MV-4-11 (cell line): ENCODE results near the gene TCEANC.
"Not testable (repeated sequence)": the region's sequence is repeated elsewhere in the genome, so short reads cannot be mapped to it uniquely, and the experiment has no call there.

Source experiments
- DNase-seq: peaks from one replicate; lab custom pipeline; 2025; lab: John Stamatoyannopoulos, UW

The TCEANC gene

DNA sequence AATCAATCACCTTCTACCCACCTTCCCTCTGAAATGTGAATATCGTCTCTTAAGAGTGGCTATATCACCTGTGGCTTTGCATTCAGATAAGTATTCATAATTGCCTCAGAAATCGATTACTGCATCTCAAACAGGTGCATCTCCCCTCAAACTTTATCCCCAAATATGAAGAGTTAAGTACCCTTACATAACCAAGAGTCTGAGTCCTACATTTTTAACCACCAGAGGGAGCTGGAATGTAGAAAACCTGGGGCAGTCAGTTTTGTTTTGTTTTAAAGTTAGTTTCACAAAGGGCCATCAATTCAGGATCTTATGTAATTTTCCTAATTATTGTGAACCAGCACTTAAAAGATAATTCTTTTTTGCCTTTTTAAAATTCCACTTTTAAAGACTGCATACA lies 5.7 kb downstream of the TCEANC start:
- DNase-seq = peak; percentile 53

DNA sequence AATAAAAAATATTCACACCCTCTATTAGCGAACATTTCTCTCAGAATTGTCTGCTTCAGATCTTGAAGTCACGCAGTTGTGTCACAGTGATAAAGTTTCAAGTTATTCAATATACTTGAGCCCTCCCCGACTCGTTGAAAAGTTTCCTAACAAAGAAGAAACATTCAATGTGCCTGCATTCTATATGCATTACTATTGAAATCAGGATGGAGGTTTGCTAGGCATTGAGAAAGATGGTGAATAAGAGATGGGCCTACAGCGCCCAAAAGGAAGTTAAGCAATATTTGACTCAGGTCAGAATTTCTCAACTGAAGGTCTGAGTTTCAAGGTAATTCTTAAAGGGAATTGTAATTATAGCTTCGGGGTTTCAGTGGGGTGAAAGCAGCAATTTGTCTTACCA lies 6.1 kb downstream of the TCEANC start:
- peak; percentile 74 for DNase-seq

DNA sequence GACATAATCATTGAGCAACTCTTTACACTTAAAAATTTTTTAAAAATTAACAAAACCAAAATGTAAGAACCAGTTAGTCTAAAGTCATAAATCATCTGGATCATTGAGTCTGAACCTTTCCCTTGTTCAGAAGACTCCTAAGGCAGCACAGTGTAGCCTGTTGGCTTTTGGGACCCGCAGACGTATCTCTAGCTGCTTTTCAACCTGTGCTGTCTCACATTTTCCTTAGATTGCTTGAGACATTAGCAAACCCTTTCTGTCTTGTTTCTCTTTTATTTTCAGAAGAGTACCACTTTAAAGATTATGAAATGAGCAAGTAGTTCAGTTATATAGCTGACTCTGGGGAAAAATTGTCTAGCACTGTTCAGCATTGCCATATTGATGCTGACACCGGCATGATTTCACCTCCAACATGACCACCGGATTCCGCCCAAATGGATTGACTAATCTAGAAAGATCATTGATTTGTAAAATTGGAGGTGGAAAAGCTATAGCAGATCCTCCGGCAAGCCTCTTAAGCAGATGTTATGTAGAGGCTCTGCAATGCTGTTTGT lies 8.9 kb downstream of the TCEANC start:
- no peak for DNase-seq

DNA sequence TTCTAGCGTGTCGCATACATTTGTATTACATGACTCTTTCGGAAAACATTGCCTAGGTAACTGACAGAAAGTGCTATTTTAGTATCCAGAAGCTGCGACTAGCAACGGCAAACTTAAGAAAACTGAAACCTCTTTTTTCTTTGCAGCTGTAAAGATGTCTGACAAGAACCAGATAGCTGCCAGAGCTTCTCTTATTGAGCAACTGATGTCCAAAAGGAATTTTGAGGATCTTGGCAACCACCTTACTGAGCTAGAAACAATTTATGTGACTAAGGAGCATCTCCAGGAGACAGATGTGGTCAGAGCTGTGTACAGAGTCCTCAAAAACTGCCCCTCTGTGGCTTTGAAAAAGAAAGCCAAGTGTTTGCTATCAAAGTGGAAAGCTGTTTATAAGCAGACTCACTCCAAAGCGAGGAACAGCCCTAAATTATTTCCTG lies 9.4 kb downstream of the TCEANC start:
- peak; percentile 49 for DNase-seq

DNA sequence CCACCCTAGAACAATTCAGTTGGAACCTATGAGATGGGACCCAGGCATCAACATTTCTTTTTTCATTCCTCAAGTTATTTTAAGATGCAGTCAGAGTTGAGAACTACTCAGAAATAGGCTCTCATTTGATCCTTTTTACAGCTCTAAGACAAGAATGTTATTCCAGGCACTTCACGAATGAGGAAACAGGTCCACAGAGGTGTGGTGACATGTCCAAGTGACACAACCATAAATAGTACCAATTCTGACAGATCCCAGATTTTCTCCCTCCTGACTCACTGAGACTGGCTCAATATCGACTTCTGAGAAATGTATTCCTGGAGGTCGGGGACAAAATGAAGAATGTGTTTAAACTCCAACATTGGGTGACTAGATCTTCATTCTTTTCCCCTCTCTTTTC lies 11.1 kb downstream of the TCEANC start:
- DNase-seq = no peak

DNA sequence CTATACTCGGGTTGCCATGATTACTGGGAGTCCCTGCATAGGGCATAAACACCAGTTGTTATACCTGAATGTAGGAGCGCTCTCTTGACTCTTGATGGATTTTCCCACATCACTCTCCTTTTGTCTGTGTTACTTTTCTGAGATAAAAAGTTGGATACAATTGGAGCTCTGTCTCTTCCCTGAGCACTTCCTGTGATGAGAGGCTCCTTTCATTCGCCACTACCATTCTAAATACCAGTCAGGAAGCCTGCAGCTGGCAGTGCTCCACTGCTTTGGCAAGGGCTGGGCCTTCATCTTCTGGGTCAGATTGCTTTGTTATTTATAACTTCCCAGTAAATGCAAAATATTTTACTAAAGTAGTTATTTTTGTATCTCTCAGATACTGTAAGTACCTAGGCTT lies 13.9 kb downstream of the TCEANC start:
- no peak for DNase-seq

DNA sequence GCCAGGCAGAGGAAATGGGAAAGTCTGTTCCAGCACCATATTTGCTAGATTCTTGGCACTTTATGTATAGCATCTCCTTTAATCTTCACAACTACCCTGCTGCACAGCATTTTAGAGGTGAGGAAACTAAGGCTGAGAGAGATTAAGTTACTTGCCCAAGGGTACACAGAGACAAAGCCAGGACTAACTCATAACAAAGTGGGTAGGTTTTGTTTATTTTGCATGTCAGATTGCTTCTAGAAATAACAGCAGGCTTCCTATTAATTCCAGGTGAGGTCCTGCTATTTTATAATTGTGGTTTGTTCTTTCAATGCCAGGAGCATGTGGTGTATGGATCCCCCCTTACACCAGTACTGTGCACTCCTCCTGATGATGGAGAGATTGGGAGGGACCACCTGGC lies 15.0 kb downstream of the TCEANC start:
- DNase-seq = no peak

DNA sequence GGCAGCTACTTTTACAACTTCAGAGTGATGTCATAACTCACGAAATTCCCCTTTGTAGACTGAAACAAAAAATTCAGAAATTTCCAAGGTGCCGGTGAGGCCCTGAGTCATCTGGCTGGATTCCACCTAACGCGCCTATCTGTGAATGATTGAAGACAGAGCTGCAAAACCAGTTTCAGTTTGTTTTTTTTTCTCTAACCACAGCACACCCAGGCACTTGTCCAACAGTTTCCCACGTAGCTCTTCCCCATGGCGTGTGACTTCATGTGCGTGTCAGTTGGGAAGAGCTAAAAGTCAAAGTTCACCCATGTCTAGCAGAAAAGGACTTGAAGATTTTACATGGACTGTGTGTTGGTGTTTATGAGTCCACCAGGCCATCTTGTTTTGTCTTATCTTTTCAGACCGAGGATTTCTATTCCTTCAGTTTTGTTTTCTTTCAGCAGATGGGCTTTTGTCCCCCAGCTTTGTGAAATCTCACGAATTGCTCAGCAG lies 16.4 kb downstream of the TCEANC start:
- peak; percentile 75 for DNase-seq

DNA sequence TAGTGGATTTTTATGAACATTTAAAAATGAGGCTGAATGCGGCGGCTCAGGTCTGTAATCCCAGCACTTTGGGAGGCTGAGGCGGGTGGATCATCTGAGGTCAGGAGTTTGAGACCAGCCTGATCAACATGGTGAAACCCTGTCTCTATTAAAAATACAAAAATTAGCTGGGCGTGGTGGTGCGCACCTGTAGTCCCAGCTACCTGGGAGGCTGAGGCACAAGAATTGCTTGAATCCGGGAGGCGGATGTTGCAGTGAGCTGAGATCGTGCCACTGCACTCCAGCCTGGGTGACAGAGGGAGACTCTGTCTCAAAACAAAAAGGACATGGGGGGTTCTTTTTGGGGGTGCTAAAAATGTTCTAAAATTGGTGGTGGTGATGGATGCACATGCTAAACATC lies 16.8 kb downstream of the TCEANC start:
- DNase-seq = not testable (repeated sequence)

DNA sequence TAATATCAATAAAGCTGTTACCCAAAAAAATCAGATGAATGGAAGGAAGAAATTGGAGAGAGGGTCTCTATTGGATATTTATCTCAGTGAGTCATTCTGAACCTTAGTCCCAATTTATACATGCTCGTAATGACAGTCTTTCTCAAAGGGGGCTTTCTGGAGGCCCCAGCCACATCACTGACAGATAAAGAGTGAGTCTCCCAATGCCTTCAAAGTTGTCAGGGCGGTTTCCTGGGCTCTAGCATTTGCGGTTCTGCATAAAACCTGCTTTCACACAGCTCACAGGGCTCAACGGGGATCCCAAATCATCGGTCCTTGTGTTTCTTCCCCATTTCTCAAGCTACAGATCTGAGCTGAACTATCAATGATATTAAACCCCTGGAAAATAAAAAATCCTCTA lies 17.3 kb downstream of the TCEANC start:
- DNase-seq = no peak

DNA sequence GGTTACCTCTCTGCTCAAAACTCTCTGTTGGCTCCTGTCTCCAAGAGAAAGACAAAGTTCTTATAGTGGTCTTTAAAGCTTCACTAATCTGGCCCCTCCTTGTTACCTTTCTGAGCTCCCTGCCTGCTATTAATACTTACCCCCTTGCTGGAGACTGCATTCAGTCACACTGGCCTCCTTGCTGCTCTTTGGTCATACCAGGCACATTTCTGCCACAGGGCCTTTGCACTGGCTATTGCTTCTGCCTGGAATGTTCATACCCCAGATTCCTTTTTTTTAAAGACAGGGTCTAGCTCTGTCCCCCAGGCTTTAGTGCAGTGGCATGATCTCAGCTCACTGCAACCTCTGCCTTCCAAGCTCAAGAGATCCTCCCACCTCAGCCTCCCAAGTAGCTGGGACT lies 20.1 kb downstream of the TCEANC start:
- no peak for DNase-seq

DNA sequence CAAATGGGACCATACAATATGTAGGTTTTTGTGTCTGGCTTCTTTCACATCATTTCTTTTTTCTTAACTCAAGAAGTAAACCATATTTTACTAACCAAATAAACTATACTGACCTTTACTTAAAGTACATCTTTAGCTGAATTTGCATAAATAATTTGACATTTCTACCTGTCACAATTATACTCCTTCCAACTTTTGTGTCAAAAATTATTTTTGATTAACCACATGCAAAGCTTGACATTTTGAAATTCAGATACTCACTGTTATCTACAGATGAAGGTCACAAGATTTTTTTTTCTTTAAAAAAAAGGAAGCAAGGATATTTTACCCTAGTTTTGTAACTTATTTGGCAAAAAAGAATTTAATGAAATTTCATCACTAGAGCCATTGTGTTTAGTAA lies 23.9 kb downstream of the TCEANC start:
- DNase-seq = no peak

DNA sequence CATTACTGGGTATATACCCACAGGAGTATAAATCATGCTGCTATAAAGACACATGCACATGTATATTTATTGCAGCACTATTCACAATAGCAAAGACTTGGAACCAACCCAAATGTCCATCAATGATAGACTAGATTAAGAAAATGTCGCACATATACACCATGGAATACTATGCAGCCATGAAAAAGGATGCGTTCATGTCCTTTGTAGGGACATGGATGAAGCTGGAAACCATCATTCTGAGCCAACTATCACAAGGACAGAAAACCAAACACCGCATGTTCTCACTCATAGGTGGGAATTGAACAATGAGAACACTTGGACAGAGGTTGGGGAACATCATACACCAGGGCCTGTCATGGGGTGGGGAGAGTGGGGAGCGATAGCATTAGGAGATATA lies 26.8 kb downstream of the TCEANC start:
- DNase-seq = not testable (repeated sequence)

DNA sequence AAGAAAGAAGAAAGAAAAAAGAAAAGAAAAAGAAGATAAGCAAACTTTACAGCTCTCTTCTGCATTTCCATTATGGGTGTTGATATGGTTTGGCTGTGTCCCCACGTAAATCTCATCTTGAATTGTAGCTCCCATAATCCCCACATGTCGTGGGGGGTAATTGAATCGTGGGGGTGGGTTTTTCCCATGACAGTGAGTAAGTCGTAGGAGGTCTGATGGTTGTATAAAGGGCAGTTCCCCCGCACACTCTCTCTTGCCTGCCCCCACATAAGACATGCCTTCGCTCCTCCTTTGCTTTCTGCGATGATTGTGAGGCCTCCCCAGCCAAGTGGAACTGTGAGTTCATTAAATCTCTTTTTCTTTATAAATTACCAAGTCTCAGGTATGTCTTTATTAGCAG lies 28.7 kb downstream of the TCEANC start:
- DNase-seq = no peak

DNA sequence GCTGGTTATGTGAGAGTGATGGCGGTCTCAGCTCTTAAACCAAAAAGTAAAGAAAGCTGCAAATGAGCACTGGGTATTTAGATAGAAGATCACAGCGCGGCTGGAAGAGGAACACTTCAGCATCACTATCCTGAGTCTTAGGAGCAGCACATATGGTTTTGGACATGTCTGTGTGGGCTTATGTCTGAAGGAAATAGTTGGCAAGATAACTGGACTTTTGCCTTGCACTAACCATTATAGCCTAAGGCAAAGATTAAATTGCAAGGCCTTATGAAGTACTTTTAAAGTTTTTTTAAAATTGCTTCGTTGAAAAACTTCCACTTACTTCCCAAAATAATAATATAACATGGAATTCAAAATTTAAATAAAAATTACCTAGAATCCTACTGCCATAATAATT lies 31.4 kb downstream of the TCEANC start:
- DNase-seq = no peak

DNA sequence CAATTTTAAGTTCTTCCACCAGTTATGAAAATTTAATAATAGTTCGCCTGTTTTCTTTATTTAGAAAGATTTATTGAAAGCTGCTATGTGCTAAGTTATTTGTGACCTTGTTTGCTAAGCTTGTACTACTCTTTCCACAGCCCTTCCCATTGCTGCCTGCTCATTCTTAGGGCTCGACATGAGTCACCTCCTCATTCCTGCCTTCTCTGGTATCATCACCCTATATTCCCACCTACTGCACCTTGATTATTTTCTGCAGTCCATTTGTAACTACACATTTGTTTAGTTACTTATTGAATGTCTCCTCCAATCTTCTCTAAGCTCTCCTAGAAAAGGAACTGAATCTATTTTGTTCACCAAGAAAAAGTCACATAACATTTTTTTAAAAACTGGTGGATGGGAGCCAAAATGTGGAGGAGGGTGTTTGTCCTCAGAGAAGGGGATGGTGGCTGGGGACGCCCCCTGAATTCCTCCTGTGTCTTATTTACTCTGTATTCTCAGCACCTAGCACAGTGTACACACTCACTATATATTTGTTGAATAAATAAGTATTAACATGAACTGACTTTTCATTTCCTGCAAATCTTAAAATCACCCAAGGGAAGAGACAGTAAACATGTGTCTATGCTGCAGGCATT lies 32.3 kb downstream of the TCEANC start:
- peak; percentile 12 for DNase-seq

DNA sequence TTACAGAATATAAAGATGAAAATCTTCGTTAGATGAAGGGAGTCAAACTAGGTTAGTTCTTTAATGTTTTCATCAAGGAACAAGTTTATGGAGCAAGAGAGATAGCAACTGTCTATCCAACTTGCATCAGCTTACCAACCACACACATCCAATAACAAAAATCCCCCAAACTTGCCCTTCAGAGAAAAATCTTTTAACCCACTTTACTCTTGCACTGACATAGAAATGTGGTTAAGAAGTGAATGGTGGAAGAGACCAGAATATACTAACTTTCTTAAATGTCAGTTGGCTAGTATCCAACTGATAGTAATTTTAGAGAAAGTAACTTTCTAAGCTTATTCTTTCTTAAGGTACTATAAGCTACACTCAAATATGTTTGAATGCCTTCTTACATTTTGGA lies 34.3 kb downstream of the TCEANC start:
- DNase-seq = no peak

DNA sequence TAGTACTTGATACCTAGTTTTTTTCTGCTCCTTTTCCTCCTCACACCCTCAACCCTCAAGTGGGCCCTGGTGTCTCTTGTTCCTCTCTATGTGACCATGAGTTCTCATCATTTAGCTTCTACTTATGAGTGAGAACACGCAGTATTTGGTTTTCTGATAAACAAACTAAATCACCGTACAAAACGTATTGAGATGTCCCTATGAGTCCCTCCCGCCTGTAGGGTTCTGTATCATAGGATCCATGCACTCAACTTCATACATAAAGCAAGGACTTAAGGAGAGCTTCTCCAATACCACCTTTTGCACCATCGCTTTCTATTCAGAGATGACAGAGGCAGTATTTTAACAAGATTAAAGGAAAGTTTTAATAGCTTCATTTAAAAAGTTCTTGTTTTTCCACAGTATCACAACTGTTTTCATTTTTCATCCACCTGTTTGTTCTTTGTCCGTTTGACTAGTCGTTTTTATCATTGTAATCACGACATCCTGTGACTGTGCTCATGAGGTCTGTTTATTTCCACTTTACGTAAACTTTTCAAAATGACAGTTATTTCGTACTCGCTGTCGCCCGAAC lies 35.5 kb downstream of the TCEANC start:
- DNase-seq = no peak

DNA sequence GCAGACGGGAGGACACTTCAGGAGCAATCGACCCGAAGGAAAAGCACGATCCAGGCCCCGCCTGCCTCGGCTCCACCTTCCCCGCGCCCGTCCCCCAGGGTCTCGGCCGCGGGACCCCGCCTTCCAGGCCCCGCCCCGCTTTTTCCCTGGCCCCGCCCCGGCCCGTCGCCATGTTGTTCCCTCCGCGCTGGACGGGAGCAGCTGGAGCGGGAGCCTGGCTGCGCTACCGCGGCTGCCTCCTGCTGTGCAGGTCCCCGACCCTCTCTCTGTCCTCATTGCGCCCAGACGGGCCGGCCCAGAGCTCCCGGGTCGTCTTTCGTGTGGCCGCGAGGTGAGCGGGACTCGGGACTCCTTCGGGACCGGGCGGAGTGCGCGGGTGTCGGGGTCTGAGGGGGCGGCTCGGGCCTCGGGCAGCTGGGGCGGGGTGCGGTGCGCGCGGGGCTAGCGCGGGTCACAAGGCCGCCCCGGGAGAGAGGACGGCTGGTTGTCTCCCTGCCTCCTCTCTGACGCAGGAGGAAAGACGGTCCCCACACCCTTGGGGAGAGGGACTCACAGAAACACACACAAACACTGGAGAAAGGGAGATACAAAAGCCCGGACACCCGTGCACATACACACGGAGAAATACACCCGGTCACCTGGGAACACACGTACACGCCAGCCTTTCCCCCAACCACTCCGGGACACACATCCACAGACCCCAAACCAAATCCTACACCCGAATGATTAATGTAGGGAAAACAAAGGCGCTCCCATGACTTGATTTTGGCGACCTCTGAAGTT lies 36.2 kb downstream of the TCEANC start, which contains the start of gene RAB9A:
RAB9A (plus strand) TSS at position 171 of the 783 bp plus-strand sequence. CDS start 19,619 bp downstream, outside the sequence.
- DNase-seq = peak; percentile 34

DNA sequence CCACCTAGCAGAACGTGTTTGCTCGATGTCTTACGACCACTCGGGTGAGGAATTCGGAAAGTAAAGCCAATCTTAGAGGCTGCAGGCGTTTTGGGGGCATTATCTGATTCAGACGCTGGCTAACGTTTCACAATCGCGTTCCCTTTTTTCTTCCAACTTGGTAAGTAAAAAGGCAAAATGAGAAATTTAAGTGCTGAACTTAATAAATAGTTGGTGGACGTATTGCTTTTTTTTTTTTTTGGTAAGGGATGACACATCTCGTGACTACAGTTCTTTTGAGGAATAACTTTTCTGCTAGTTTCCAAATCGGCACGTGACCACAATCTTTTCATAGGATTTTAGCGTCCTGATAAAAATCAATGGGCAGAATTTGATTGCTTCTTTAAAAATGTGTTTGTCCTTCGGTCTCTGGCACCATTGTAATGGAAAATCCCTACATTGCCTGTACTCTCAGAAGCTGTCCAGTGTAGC lies 36.8 kb downstream of the TCEANC start:
- DNase-seq = peak; percentile 5

DNA sequence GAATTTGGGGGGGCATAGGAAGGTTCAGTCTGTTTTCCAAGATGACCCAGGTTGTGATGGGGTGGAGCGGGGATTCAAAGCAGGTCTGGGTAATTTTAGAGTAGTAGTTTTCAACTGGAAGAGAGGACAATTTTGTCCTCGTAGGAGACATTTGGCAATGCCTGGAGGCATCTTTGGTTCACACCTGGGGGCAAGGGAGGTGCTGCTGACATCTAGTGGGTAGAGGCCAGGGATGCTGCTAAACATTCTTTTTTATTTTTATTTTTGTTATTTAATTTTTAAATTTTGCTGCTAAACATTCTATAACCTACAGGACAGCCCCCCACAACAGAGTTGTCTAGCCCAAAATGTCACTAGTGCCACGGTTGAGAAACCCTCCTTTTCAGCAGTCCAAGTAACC lies 37.9 kb downstream of the TCEANC start:
- DNase-seq = no peak

DNA sequence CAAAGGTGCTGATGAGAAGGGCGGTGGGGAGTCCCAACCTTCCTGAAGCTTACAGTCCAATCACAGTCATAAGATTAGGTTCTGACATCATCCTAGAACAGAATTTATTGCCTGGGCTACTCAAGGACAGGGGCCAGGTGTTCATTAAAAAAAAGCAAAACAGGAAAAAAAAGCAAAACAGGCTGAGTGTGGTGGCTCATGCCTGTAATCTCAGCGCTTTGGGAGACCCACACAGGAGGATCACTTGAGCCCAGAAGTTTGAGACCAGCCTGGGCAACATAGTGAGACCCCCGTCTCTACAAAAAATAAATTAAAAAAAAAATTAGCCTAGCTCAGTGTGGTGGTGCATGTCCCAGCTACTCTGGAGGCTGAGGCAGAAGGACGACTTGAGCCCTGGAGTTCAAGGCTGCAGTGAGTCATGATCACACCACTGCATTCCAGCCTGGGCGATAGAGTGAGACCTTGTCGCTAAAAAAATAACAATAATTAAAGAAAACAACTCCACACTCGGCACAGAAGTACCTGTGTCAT lies 39.0 kb downstream of the TCEANC start:
- DNase-seq = no peak
